ENCODE results near the gene DNM1.
"Not testable (repeated sequence)": the region's sequence is repeated elsewhere in the genome, so short reads cannot be mapped to it uniquely, and the experiment has no call there.

Gene DNM1

GRCh38 chr9:128226412-128226801, 23.2 kb downstream of the DNM1 start:
- no peak for DNase-seq

- DNase-seq = not testable (repeated sequence)
Observed at GRCh38 chr9:128230897-128231296, 27.7 kb downstream of the DNM1 start.

- DNase-seq = no peak
Observed at GRCh38 chr9:128231638-128232527, 28.7 kb downstream of the DNM1 start.

- no peak for DNase-seq
Observed at GRCh38 chr9:128232528-128233428, 29.6 kb downstream of the DNM1 start.

GRCh38 chr9:128233817-128234406, 30.7 kb downstream of the DNM1 start:
- no peak for DNase-seq

GRCh38 chr9:128242124-128242523, 38.9 kb downstream of the DNM1 start:
- no peak for DNase-seq

GRCh38 chr9:128242828-128243214, 39.6 kb downstream of the DNM1 start:
- DNase-seq = no peak

GRCh38 chr9:128243215-128244018, 40.2 kb downstream of the DNM1 start:
- no peak for DNase-seq

- no peak for DNase-seq
Observed at GRCh38 chr9:128244091-128244836, 41.1 kb downstream of the DNM1 start.

- DNase-seq = no peak
Observed at GRCh38 chr9:128244837-128245231, 41.7 kb downstream of the DNM1 start.

GRCh38 chr9:128245421-128246151, 42.4 kb downstream of the DNM1 start:
- DNase-seq = no peak

- no peak for DNase-seq
Observed at GRCh38 chr9:128246471-128246870, 43.3 kb downstream of the DNM1 start.

- peak; percentile 5 for DNase-seq
Observed at GRCh38 chr9:128247226-128247803, 44.1 kb downstream of the DNM1 start.

GRCh38 chr9:128249558-128249907, 46.4 kb downstream of the DNM1 start:
- no peak for DNase-seq

GRCh38 chr9:128249908-128250838, 47.0 kb downstream of the DNM1 start:
- DNase-seq = no peak

- no peak for DNase-seq
Observed at GRCh38 chr9:128250839-128251731, 47.9 kb downstream of the DNM1 start.

- no peak for DNase-seq
Observed at GRCh38 chr9:128251732-128252100, 48.5 kb downstream of the DNM1 start.

- DNase-seq = no peak
Observed at GRCh38 chr9:128252317-128253139, 49.3 kb downstream of the DNM1 start.
